GM12878 (cell line): ENCODE results near the gene ARHGEF7. TPM values are rescaled to one million over a fixed set of nuclear protein-coding genes. Genes with fewer than 3 reads are reported as not detected.

ENCODE experiments used
- ATAC-seq: fragments of 200-7000 bp; cut with Tn5 transposase; 3 replicates; pipeline ENCODE4 v1.9.1; 2020; ENCODE audit warnings: mild to moderate bottlenecking, moderate library complexity
- BruUV-seq: library from RNA; stranded (reverse); fragments of 400-500 nt; replicated peaks from 2 replicates; lab custom pipeline; 2021; lab: Mats Ljungman, UMichigan
- CTCF ChIA-PET: fragments of 300-600 bp; sonication (Branson Sonifier 250); formaldehyde crosslinking; extraction: SDS; loops from one replicate; lab custom pipeline; 2021; ENCODE audit warnings: inconsistent platforms; lab: Yijun Ruan, JAX
- POLR2A ChIA-PET: fragments of 350-600 bp; formaldehyde crosslinking; extraction: SDS; loops from one replicate; lab custom pipeline; 2021; ENCODE audit warnings: inconsistent platforms; lab: Charles Lee
- RAD21 ChIA-PET: fragments of 300-600 bp; sonication (Branson Sonifier 250); formaldehyde crosslinking; loops from one replicate; lab custom pipeline; 2023; ENCODE audit warnings: antibody characterized with exemption; ENCODE audit not compliant: unreplicated experiment; lab: Charles Lee
- SMC1A ChIA-PET: fragments of 300-600 bp; sonication (Branson Sonifier 250); formaldehyde crosslinking; loops from one replicate; lab custom pipeline; 2023; ENCODE audit not compliant: unreplicated experiment, uncharacterized antibody; lab: Charles Lee
- DNase-seq: peaks from one replicate; pipeline ENCODE4 v3.0.0-alpha.2; 2011; ENCODE audit warnings: low read depth, low spot score
- FAIRE-seq: peaks from 3 replicates; lab custom pipeline; 2011; peaks lifted over from hg19 to GRCh38; lab: Jason Lieb, UNC
- H2AFZ ChIP-seq: 2 replicates; pipeline ENCODE4 v1.6.0; 2011; ENCODE audit warnings: low read depth, low read length, control low read depth; ENCODE audit not compliant: control insufficient read depth
- H3K27ac ChIP-seq: 2 replicates; pipeline ENCODE4 v1.5.1; 2011; ENCODE audit warnings: control low read depth; ENCODE audit not compliant: control insufficient read depth, insufficient read depth
- H3K27me3 ChIP-seq, 2 experiments: replicated peaks in 1 of 2; 2 replicates each; pipeline versions ENCODE4 v1.6.0 to v1.6.1; 2011; ENCODE audit warnings: low read length in 1 of 2; ENCODE audit not compliant: control insufficient read depth in 2 of 2, insufficient read depth in 2 of 2
- H3K36me3 ChIP-seq, 2 experiments: 2 replicates each; pipeline ENCODE4 v1.5.1; 2011; ENCODE audit warnings: low read length in 1 of 2; ENCODE audit not compliant: control insufficient read depth in 2 of 2, insufficient read depth in 2 of 2
- H3K4me1 ChIP-seq: 2 replicates; pipeline ENCODE4 v1.6.1; 2011; ENCODE audit warnings: mild to moderate bottlenecking, low read length, moderate library complexity, mixed read lengths; ENCODE audit not compliant: control insufficient read depth, insufficient read depth
- H3K4me2 ChIP-seq: 2 replicates; pipeline ENCODE4 v1.6.0; 2011; ENCODE audit warnings: control low read depth; ENCODE audit not compliant: control insufficient read depth, insufficient read depth
- H3K4me3 ChIP-seq: fragments of 200-600 bp; sonication (generic); 2 replicates; pipeline ENCODE4 v1.5.1; 2016
- H3K79me2 ChIP-seq: 2 replicates; pipeline ENCODE4 v1.6.0; 2011; ENCODE audit warnings: low read length; ENCODE audit not compliant: control insufficient read depth, insufficient read depth
- H3K9ac ChIP-seq: 2 replicates; pipeline ENCODE4 v1.8.0; 2011; ENCODE audit warnings: low read length, control low read depth, mixed read lengths; ENCODE audit not compliant: control insufficient read depth, insufficient read depth
- H3K9me3 ChIP-seq: replicated peaks from 3 replicates; pipeline ENCODE4 v1.5.1; 2011; ENCODE audit warnings: mild to moderate bottlenecking, low read length; ENCODE audit not compliant: control insufficient read depth, insufficient read depth
- H4K20me1 ChIP-seq: 2 replicates; pipeline ENCODE4 v1.6.0; 2011; ENCODE audit not compliant: control insufficient read depth, insufficient read depth
- ATF7 ChIP-seq: fragments of 450-650 bp; IDR thresholded peaks from 2 replicates; pipeline ENCODE4 v1.6.1; 2016; ENCODE audit warnings: low read depth, mild to moderate bottlenecking
- BHLHE40 ChIP-seq, 2 experiments: fragments of 450-650 bp in 1 of 2; IDR thresholded peaks; 2 replicates each; pipeline ENCODE4 v1.6.1; 2011 to 2017; ENCODE audit warnings: low read depth in 2 of 2, borderline replicate concordance in 1 of 2, improper control_type of control experiment in 1 of 2, low read length in 1 of 2, mild to moderate bottlenecking in 1 of 2
- EZH2 ChIP-seq: IDR thresholded peaks from 2 replicates; pipeline ENCODE4 v1.6.1; 2012; ENCODE audit warnings: low read depth, mild to moderate bottlenecking, control low read depth, inconsistent platforms, low read length, borderline replicate concordance; ENCODE audit not compliant: control insufficient read depth
- FOS ChIP-seq: IDR thresholded peaks from 3 replicates; pipeline ENCODE4 v1.6.1; 2011; ENCODE audit warnings: borderline replicate concordance; ENCODE audit not compliant: insufficient read length; ENCODE audit errors: extremely low read depth
- HCFC1 ChIP-seq: fragments of 150-350 bp; IDR thresholded peaks from 2 replicates; pipeline ENCODE4 v1.6.1; 2014; ENCODE audit warnings: low read length
- NKRF ChIP-seq: fragments of 450-650 bp; conservative IDR thresholded peaks from 2 replicates; pipeline ENCODE4 v1.6.1; 2017; ENCODE audit warnings: mild to moderate bottlenecking, moderate library complexity
- NRF1 ChIP-seq: conservative IDR thresholded peaks from 2 replicates; pipeline ENCODE4 v1.6.1; 2011; ENCODE audit warnings: mild to moderate bottlenecking, low read depth, low read length, improper control_type of control experiment
- POLR2A ChIP-seq: IDR thresholded peaks from 2 replicates; pipeline ENCODE4 v1.6.1; 2011; ENCODE audit warnings: low read depth, mild to moderate bottlenecking, low read length
- REST ChIP-seq: IDR thresholded peaks from 2 replicates; pipeline ENCODE4 v1.6.1; 2012; ENCODE audit warnings: mild to moderate bottlenecking, low read depth, low read length
- SMAD5 ChIP-seq: IDR thresholded peaks from 2 replicates; pipeline ENCODE4 v1.6.1; 2016; ENCODE audit warnings: antibody characterized with exemption, low read depth
- TAF1 ChIP-seq: IDR thresholded peaks from 2 replicates; pipeline ENCODE4 v1.6.1; 2011; ENCODE audit warnings: mild to moderate bottlenecking, low read depth, low read length, borderline replicate concordance
- ZNF207 ChIP-seq: fragments of 450-650 bp; IDR thresholded peaks from 2 replicates; pipeline ENCODE4 v1.6.1; 2014; ENCODE audit warnings: antibody characterized with exemption, mild to moderate bottlenecking, borderline replicate concordance
- WGBS: methylation state at CpG from one replicate; pipeline ENCODE4 v1.1.6; 2016; ENCODE audit warnings: low lambda C conversion rate; ENCODE audit not compliant: insufficient replicate concordance, insufficient coverage; ENCODE audit errors: missing lambda C conversion rate; 5-methylcytosine and 5-hydroxymethylcytosine counted together
- in situ Hi-C: fragments of 300-500 bp; cut with MboI; formaldehyde crosslinking; loops from 9 replicates; pipeline ENCODE4 v1.14.3; 2018; ENCODE audit warnings: mixed read lengths
- intact Hi-C: fragments of 100-400 bp; cut with micrococcal nuclease; formaldehyde crosslinking; loops from one replicate; pipeline ENCODE4 v1.14.2; 2022; ENCODE audit not compliant: unreplicated experiment
- polyA plus RNA-seq, 11 experiments: library from polyadenylated mRNA; depleted of rRNA in 4 of 11; unstranded in 6 of 11; stranded (reverse) in 5 of 11; fragments of >200 nt; fragmentation: Nextera tagmentation in 4 of 11; fragmentation: Illumina TruSeq in 1 of 11; extraction: Ambion mirVana in 4 of 11; extraction: Trizol in 1 of 11; gene quantifications; 1 replicate in 1 of 11; 2 replicates in 10 of 11; pipeline versions ENCODE4 v1.2.1 to v1.2.3, GENCODE V29; 2011 to 2016; ENCODE audit warnings: inconsistent platforms in 2 of 11, missing spikeins in 2 of 11, low read depth in 1 of 11
- total RNA-seq, 4 experiments: library from RNA; depleted of rRNA in 3 of 4; stranded (reverse); fragments of >200 nt in 3 of 4; fragmentation: Illumina TruSeq in 1 of 4; extraction: Trizol in 1 of 4; gene quantifications; 2 replicates each; pipeline versions ENCODE4 v1.2.1 to v1.2.3, GENCODE V29; 2013 to 2021

The ARHGEF7 gene
- total and polyA plus RNA-seq, 10 of the 15 experiments (the other 5 are each of a cell fraction or from before 2014, with no cell fraction given): 4.7 to 65.5 (median 36.6) TPM

- in situ Hi-C loops: no loop called here
- RAD21 ChIA-PET: no interaction called here
- Histone ChIP-seq H3K9ac (no peak overlapping the region), H3K27ac (no peak overlapping the region), H3K36me3 (peaks cover 37 to 45% of the 10 kb centered on the region in 2 experiments), H3K4me3 (no peak overlapping the region), H2AFZ (no peak overlapping the region), H3K79me2 (no peaks in the 10 kb centered on the region), H3K4me2 (no peak overlapping the region), H3K9me3 (no peaks in the 10 kb centered on the region), H4K20me1 (no peaks in the 10 kb centered on the region), H3K4me1 (no peaks in the 10 kb centered on the region), H3K27me3 (no peaks in the 10 kb centered on the region)
- no peak for FAIRE-seq
- SMC1A ChIA-PET: no interaction called here
- 0 out of 2 replicates have a peak, but pooled peaks have one; percentile 13 for TF ChIP-seq POLR2A
- no peak for TF ChIP-seq ATF7
- no peak for TF ChIP-seq BHLHE40 (IDR thresholded peaks at IDR 0.05; ENCODE audit: borderline replicate concordance in 1 of 2, low read depth in 2 of 2, low read length in 1 of 2)
- no peak for ATAC-seq
- intact Hi-C loops: no loop called here
- no peak for DNase-seq
- no TSS peak for BruUV-seq
- WGBS: 94% methylated on average over 14 of the region's 23 CpGs
- CTCF ChIA-PET: no interaction called here
- POLR2A ChIA-PET: no interaction called here
Measured at GRCh38 chr13:111282997-111283396, 167.9 kb downstream of the ARHGEF7 start.

- intact Hi-C loops: no loop called here
- H3K9me3 ChIP-seq: no peaks in the 10 kb centered on the region
- no peaks in the 10 kb centered on the region for H3K4me1 ChIP-seq
- no peak overlapping the region for H2AFZ ChIP-seq
- H3K4me2 ChIP-seq: no peak overlapping the region
- SMC1A ChIA-PET: no interaction called here
- in situ Hi-C loops: no loop called here
- RAD21 ChIA-PET: no interaction called here
- WGBS: over 99% methylated on average over 10 of the region's 10 CpGs
- no TSS peak for BruUV-seq
- FAIRE-seq (no peak), ATAC-seq (no peak), DNase-seq (no peak)
- no peaks in the 10 kb centered on the region for H4K20me1 ChIP-seq
- CTCF ChIA-PET: no interaction called here
- H3K36me3 ChIP-seq: peaks cover 35 to 48% of the 10 kb centered on the region in 2 experiments
- H3K79me2 ChIP-seq: no peaks in the 10 kb centered on the region
- H3K9ac ChIP-seq: no peak overlapping the region
- H3K4me3 ChIP-seq: no peak overlapping the region
- POLR2A ChIA-PET: no interaction called here
- no peaks in the 10 kb centered on the region for H3K27me3 ChIP-seq
- H3K27ac ChIP-seq: no peak overlapping the region
- TF ChIP-seq EZH2 (no peak), REST (no peak), TAF1 (no peak), HCFC1 (no peak), NKRF (no peak), FOS (no peak), SMAD5 (no peak), POLR2A (no peak), ZNF207 (no peak), NRF1 (no peak)
Measured at GRCh38 chr13:111283457-111283856, 168.3 kb downstream of the ARHGEF7 start.
